Measurements from ENCODE around the gene SPRED2. TPM values are rescaled to one million over a fixed set of nuclear protein-coding genes. Genes with fewer than 3 reads are reported as not detected.

SPRED2 gene
- total RNA-seq, 1 donor from 2014 or later = 2.2 TPM

- DNase-seq (ENCODE audit: low read depth, low spot score) = no peak
Observed at GRCh38 chr2:65311596-65311995, 120.8 kb downstream of the SPRED2 start.

- no peak for DNase-seq (ENCODE audit: low read depth, low spot score)
Observed at GRCh38 chr2:65311049-65311448, 121.3 kb downstream of the SPRED2 start.

- no peak for DNase-seq (ENCODE audit: low read depth, low spot score)
Observed at GRCh38 chr2:65309699-65310098, 122.7 kb downstream of the SPRED2 start.

- no peak for DNase-seq (ENCODE audit: low read depth, low spot score)
Observed at GRCh38 chr2:65305934-65306333, 126.5 kb downstream of the SPRED2 start.

GRCh38 chr2:65300761-65301711 is 131.4 kb downstream of the SPRED2 start:
- DNase-seq (ENCODE audit: low read depth, low spot score) = no peak

- no peak for DNase-seq (ENCODE audit: low read depth, low spot score)
Observed at GRCh38 chr2:65300134-65300760, 132.2 kb downstream of the SPRED2 start.

- no peak for DNase-seq (ENCODE audit: low read depth, low spot score)
Observed at GRCh38 chr2:65299246-65299645, 133.2 kb downstream of the SPRED2 start.

GRCh38 chr2:65298089-65298488 is 134.3 kb downstream of the SPRED2 start:
- DNase-seq (ENCODE audit: low read depth, low spot score) = no peak

GRCh38 chr2:65297544-65297943 is 134.9 kb downstream of the SPRED2 start:
- DNase-seq (ENCODE audit: low read depth, low spot score) = no peak

GRCh38 chr2:65296971-65297370 is 135.4 kb downstream of the SPRED2 start:
- DNase-seq (ENCODE audit: low read depth, low spot score) = no peak

- DNase-seq (ENCODE audit: low read depth, low spot score) = no peak
Observed at GRCh38 chr2:65294701-65295100, 137.7 kb downstream of the SPRED2 start.

- no peak for DNase-seq (ENCODE audit: low read depth, low spot score)
Observed at GRCh38 chr2:65294136-65294535, 138.3 kb downstream of the SPRED2 start.

- no peak for DNase-seq (ENCODE audit: low read depth, low spot score)
Observed at GRCh38 chr2:65293376-65293775, 139.0 kb downstream of the SPRED2 start.

- DNase-seq (ENCODE audit: low read depth, low spot score) = no peak
Observed at GRCh38 chr2:65292461-65293011, 139.9 kb downstream of the SPRED2 start.

- DNase-seq (ENCODE audit: low read depth, low spot score) = no peak
Observed at GRCh38 chr2:65292106-65292400, 140.3 kb downstream of the SPRED2 start.

- DNase-seq (ENCODE audit: low read depth, low spot score) = no peak
Observed at GRCh38 chr2:65291216-65292105, 140.9 kb downstream of the SPRED2 start.

- DNase-seq (ENCODE audit: low read depth, low spot score) = no peak
Observed at GRCh38 chr2:65287364-65287763, 145.0 kb downstream of the SPRED2 start.

GRCh38 chr2:65282477-65283053 is 149.8 kb downstream of the SPRED2 start:
- DNase-seq (ENCODE audit: low read depth, low spot score) = no peak

GRCh38 chr2:65281627-65282351 is 150.6 kb downstream of the SPRED2 start:
- DNase-seq (ENCODE audit: low read depth, low spot score) = no peak

GRCh38 chr2:65279756-65280155 is 152.6 kb downstream of the SPRED2 start:
- no peak for DNase-seq (ENCODE audit: low read depth, low spot score)
